Right renal pelvis (tissue), 4 donors: ENCODE measurements around the gene TP53I11. TPM values are rescaled to one million over a fixed set of nuclear protein-coding genes. Genes with fewer than 3 reads are reported as not detected.
A peak's percentile ranks its signal among the peaks of the same experiment; 100 is the strongest.

Experiments used
- DNase-seq, 4 donors: peaks; one replicate each; pipeline ENCODE4 v3.0.0-alpha.2; 2013; ENCODE audit warnings: low read depth in 4 of 4, low spot score in 3 of 4, missing footprints in 1 of 4
- polyA plus RNA-seq, 4 donors: library from polyadenylated mRNA; unstranded; fragments of 120-200 nt; gene quantifications; one replicate each; pipeline ENCODE4 v1.2.1, GENCODE V29; 2013; ENCODE audit not compliant: insufficient read length in 4 of 4

TP53I11 gene
- polyA plus RNA-seq, 4 donors = 66.0 to 83.0 (median 74.4) TPM

- DNase-seq = peak; percentile 53 to 63 (median 56)
These were observed 56.7 kb downstream of the TP53I11 start for GRCh38 chr11:44893846-44894617.

GRCh38 chr11:44893308-44893822 is 57.3 kb downstream of the TP53I11 start:
- no peak for DNase-seq

- no peak for DNase-seq
These were observed 57.8 kb downstream of the TP53I11 start for GRCh38 chr11:44892843-44893242.

GRCh38 chr11:44889266-44889665 is 61.4 kb downstream of the TP53I11 start:
- no peak for DNase-seq

- no peak for DNase-seq
These were observed 63.0 kb downstream of the TP53I11 start for GRCh38 chr11:44887636-44888035.

- DNase-seq = no peak
These were observed 63.9 kb downstream of the TP53I11 start for GRCh38 chr11:44886790-44887140.

GRCh38 chr11:44885919-44886789 is 64.5 kb downstream of the TP53I11 start:
- DNase-seq = no peak

- no peak for DNase-seq
These were observed 65.4 kb downstream of the TP53I11 start for GRCh38 chr11:44885065-44885810.

GRCh38 chr11:44884056-44884455 is 66.6 kb downstream of the TP53I11 start:
- DNase-seq = no peak

GRCh38 chr11:44883277-44883676 is 67.4 kb downstream of the TP53I11 start:
- DNase-seq = no peak

Other genes with a start within 250 kb of the TP53I11 start
- 10 to 100 TPM; 53.1 to 61.4 (median 57.6) TPM for gene TSPAN18, start 223.9 kb downstream of the TP53I11 start, polyA plus RNA-seq
- 10 to 100 TPM; 20.3 to 21.8 (median 21.4) TPM for gene PRDM11, start 195.8 kb upstream of the TP53I11 start, polyA plus RNA-seq